Keratinocyte (primary cell): Measurements from ENCODE around the gene GLI2.

Experiments
- CTCF ChIP-seq, 3 experiments: IDR thresholded peaks in 1 of 3; conservative IDR thresholded peaks in 1 of 3; optimal IDR thresholded peaks in 1 of 3; 2 replicates in 2 of 3; 3 replicates in 1 of 3; pipeline versions ENCODE3 to v1.5.1; 2011; ENCODE audit warnings: low read length in 3 of 3, mild to moderate bottlenecking in 3 of 3, moderate library complexity in 2 of 3, control low read depth in 1 of 3, inconsistent platforms in 1 of 3; ENCODE audit not compliant: insufficient read depth in 2 of 3; ENCODE audit errors: extremely low read depth in 1 of 3
- EZH2 ChIP-seq: IDR thresholded peaks from one replicate; pipeline ENCODE4 v1.6.1; 2012; ENCODE audit warnings: inconsistent platforms, mild to moderate bottlenecking, low read length, moderate library complexity

DNA sequence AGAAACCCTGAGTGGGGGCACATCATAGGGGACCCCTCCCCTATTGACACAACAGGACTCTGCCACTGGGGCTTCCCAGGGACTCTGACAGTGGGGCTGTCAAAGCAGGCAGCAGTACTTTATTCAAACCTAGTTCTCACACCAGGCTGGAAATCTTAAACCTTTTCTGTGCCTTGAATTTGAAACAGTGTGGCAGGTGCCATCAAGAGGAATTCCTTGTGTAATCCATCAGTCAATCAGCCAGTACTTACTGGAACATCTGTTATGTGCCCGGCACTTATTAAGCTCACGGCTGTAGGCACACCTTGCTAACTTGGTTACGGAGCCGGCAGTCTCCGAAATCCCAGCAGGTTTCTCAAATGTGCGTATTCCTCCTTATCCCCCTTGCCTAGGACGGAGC lies 12.0 kb downstream of the GLI2 start:
- TF ChIP-seq CTCF (optimal IDR thresholded peaks at IDR 0.05 in 1 of 3, IDR thresholded peaks at IDR 0.05 in 1 of 3, conservative IDR thresholded peaks at IDR 0.05 in 1 of 3; ENCODE audit: extremely low read depth in 1 of 3, insufficient read depth in 2 of 3, low read length in 3 of 3) (no peak), EZH2 (no peak)
